ENCODE results near the gene GPR42.

DNA sequence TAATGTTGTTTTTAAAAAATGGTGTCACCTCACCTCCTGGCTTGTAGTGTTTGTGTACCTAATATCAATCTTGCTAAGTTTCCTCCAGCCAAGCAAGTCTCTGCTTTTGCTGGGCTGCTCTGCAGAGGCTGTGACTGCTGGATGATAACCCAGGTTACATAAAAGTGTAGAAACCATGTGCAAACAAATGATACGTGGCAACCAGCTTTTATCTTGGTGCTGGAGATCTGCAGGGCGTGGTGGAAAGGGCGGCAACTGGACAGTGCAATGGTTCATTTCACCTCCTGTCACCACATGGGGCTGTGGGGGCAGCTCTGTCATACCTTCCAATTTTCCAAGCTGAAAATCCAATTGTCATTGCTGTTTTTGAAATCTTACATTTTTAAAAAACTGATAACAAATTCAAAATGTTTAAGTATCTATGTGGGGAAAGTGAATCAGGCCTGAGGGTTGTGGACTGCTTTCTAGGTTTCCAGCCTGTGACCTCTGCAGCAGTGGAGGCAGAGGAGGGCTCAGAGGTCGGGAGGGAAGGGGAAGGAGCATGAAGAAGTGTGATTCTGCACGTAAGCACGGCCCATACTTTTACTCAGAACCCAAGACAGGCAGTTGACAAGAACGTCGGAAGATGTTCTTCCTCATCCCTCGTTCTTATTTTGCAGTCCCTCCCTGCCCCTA lies 9.7 kb downstream of the GPR42 start:
- no peak for TF ChIP-seq POLR2A (IDR thresholded peaks at IDR 0.05)
- TF ChIP-seq, protein P1, sequence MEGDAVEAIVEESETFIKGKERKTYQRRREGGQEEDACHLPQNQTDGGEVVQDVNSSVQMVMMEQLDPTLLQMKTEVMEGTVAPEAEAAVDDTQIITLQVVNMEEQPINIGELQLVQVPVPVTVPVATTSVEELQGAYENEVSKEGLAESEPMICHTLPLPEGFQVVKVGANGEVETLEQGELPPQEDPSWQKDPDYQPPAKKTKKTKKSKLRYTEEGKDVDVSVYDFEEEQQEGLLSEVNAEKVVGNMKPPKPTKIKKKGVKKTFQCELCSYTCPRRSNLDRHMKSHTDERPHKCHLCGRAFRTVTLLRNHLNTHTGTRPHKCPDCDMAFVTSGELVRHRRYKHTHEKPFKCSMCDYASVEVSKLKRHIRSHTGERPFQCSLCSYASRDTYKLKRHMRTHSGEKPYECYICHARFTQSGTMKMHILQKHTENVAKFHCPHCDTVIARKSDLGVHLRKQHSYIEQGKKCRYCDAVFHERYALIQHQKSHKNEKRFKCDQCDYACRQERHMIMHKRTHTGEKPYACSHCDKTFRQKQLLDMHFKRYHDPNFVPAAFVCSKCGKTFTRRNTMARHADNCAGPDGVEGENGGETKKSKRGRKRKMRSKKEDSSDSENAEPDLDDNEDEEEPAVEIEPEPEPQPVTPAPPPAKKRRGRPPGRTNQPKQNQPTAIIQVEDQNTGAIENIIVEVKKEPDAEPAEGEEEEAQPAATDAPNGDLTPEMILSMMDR (IDR thresholded peaks at IDR 0.05) = no peak

Measured in heart left ventricle (tissue), 13 donors.